Ammon's horn (tissue), 1 donor: Measurements from ENCODE around the gene NSUN5.
"Not testable (repeated sequence)": the region's sequence is repeated elsewhere in the genome, so short reads cannot be mapped to it uniquely, and the experiment has no call there.

Experiments
- DNase-seq: peaks from one replicate; pipeline ENCODE4 v3.0.0-alpha.2; 2016; ENCODE audit warnings: low spot score

The NSUN5 gene

GRCh38 chr7:73325424-73325823 is 16.8 kb upstream of the NSUN5 start:
- not testable (repeated sequence) for DNase-seq

GRCh38 chr7:73324081-73324845 is 15.6 kb upstream of the NSUN5 start:
- DNase-seq = peak; percentile 76

GRCh38 chr7:73323434-73324080 is 14.9 kb upstream of the NSUN5 start:
- DNase-seq = not testable (repeated sequence)

- not testable (repeated sequence) for DNase-seq
Measured at GRCh38 chr7:73320009-73320408, 11.4 kb upstream of the NSUN5 start.

GRCh38 chr7:73319541-73319940 is 10.9 kb upstream of the NSUN5 start:
- DNase-seq = not testable (repeated sequence)

GRCh38 chr7:73318656-73319204 is 10.1 kb upstream of the NSUN5 start:
- DNase-seq = not testable (repeated sequence)

GRCh38 chr7:73316521-73316920 is 7.9 kb upstream of the NSUN5 start:
- DNase-seq = no peak

GRCh38 chr7:73314271-73314670 is 5.6 kb upstream of the NSUN5 start:
- no peak for DNase-seq

GRCh38 chr7:73313521-73313906 is 4.9 kb upstream of the NSUN5 start:
- no peak for DNase-seq

- DNase-seq = no peak
Measured at GRCh38 chr7:73312831-73313520, 4.3 kb upstream of the NSUN5 start.

GRCh38 chr7:73311421-73311820 is 2.8 kb upstream of the NSUN5 start:
- DNase-seq = not testable (repeated sequence)

- DNase-seq = no peak
Measured at GRCh38 chr7:73308074-73308664, 457 bp downstream of the NSUN5 start.

GRCh38 chr7:73307436-73307835 is 1.2 kb downstream of the NSUN5 start:
- no peak for DNase-seq

- not testable (repeated sequence) for DNase-seq
Measured at GRCh38 chr7:73304612-73305387, 3.8 kb downstream of the NSUN5 start.

- no peak for DNase-seq
Measured at GRCh38 chr7:73304071-73304470, 4.6 kb downstream of the NSUN5 start.

- no peak for DNase-seq
Measured at GRCh38 chr7:73303546-73303945, 5.1 kb downstream of the NSUN5 start.

GRCh38 chr7:73302846-73303245 is 5.8 kb downstream of the NSUN5 start:
- DNase-seq = not testable (repeated sequence)

- DNase-seq = not testable (repeated sequence)
Measured at GRCh38 chr7:73301108-73301507, 7.5 kb downstream of the NSUN5 start.

- DNase-seq = not testable (repeated sequence)
Measured at GRCh38 chr7:73299812-73300211, 8.8 kb downstream of the NSUN5 start.

GRCh38 chr7:73297706-73298105 is 10.9 kb downstream of the NSUN5 start:
- DNase-seq = not testable (repeated sequence)

GRCh38 chr7:73297235-73297634 is 11.4 kb downstream of the NSUN5 start:
- DNase-seq = not testable (repeated sequence)
